Uterus (tissue), 4 donors: ENCODE data around the gene IFNG-AS1. TPM values are rescaled to one million over a fixed set of nuclear protein-coding genes. Genes with fewer than 3 reads are reported as not detected.

Source experiments
- DNase-seq, 2 donors: peaks; one replicate each; pipeline ENCODE4 v3.0.0-alpha.2; 2019 to 2020
- H3K27ac ChIP-seq, 2 donors: fragments of 200-600 bp; sonication (generic); 1 replicate in 1 of 2; 2 replicates in 1 of 2; pipeline ENCODE4 v1.5.1; 2016 to 2018
- H3K27me3 ChIP-seq, 2 donors: fragments of 200-600 bp; sonication (generic); one replicate each; pipeline ENCODE4 v1.5.1; 2018 to 2019; ENCODE audit warnings: control low read depth in 1 of 2
- H3K36me3 ChIP-seq, 2 donors: fragments of 200-600 bp; sonication (generic); one replicate each; pipeline ENCODE4 v1.5.1; 2019; ENCODE audit warnings: control low read depth in 1 of 2
- H3K4me1 ChIP-seq, 2 donors: fragments of 200-600 bp; sonication (generic); one replicate each; pipeline ENCODE4 v1.5.1; 2018 to 2019; ENCODE audit warnings: control low read depth in 1 of 2
- H3K4me3 ChIP-seq, 2 donors: fragments of 200-600 bp; sonication (generic); 1 replicate in 1 of 2; 2 replicates in 1 of 2; pipeline ENCODE4 v1.5.1; 2018 to 2019; ENCODE audit warnings: mild to moderate bottlenecking in 1 of 2
- H3K9me3 ChIP-seq, 2 donors: fragments of 200-600 bp; sonication (generic); one replicate each; pipeline ENCODE4 v1.5.1; 2019; ENCODE audit warnings: control low read depth in 1 of 2
- CTCF ChIP-seq, 4 experiments: fragments of 200-600 bp in 2 of 4; fragments of 450-650 bp in 2 of 4; sonication (generic) in 2 of 4; IDR thresholded peaks; one replicate each; pipeline ENCODE4 v1.5.1; 2016 to 2019; ENCODE audit warnings: antibody characterized with exemption in 4 of 4, mild to moderate bottlenecking in 2 of 4, moderate library complexity in 1 of 4
- POLR2A ChIP-seq, 2 donors: fragments of 450-650 bp; IDR thresholded peaks; one replicate each; pipeline ENCODE4 v1.6.1; 2016; ENCODE audit warnings: antibody characterized with exemption in 2 of 2, mild to moderate bottlenecking in 1 of 2, moderate library complexity in 1 of 2
- intact Hi-C: fragments of 100-400 bp; cut with DNase I; formaldehyde crosslinking; loops from one replicate; pipeline ENCODE4 v1.15.1; 2023; ENCODE audit warnings: low total_unique reads
- total RNA-seq, 4 donors: library from RNA; depleted of rRNA in 3 of 4; stranded (reverse); fragments of >200 nt in 3 of 4; gene quantifications; one replicate each; pipeline versions ENCODE4 v1.1.0 to v1.2.4, GENCODE V29; 2014 to 2023
- donor health status: DM: yes; HTN: yes; CAD: no.

Gene IFNG-AS1
- total RNA-seq, 4 donors from 2014 or later: not detected

DNA sequence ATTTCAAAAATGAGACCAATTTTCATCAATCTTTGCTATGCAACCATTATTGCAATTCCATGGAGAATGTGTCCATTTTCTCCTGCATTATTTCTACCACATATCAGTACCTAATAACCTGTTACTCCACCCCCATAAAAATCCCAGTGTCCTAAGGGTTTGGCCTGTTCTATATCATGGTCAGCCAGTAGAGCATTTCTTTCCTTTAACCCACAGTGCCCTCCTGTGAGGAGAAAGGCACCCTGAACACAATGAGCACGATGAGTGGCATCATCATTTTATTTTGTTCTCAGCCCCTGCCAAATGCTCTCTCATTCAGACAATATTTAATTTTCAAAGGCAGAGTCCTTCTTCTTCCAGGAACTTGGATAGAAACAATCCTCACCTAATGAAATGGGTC, 11.6 kb upstream of the IFNG-AS1 start:
- intact Hi-C loops: no loop called here
- TF ChIP-seq POLR2A (IDR thresholded peaks at IDR 0.05) (no peak), CTCF (IDR thresholded peaks at IDR 0.05) (no peak)

GRCh38 chr12:67980391-67980790, 8.9 kb upstream of the IFNG-AS1 start:
- no peak overlapping the region for H3K4me3 ChIP-seq
- no peaks in the 10 kb centered on the region for H3K36me3 ChIP-seq
- no peaks in the 10 kb centered on the region for H3K9me3 ChIP-seq
- no peaks in the 10 kb centered on the region for H3K4me1 ChIP-seq
- no peak for DNase-seq
- no peak for TF ChIP-seq POLR2A (IDR thresholded peaks at IDR 0.05)
- no peak overlapping the region for H3K27ac ChIP-seq
- intact Hi-C loops: no loop called here
- no peaks in the 10 kb centered on the region for H3K27me3 ChIP-seq

More for the DNA sequence above, 11.6 kb upstream of the IFNG-AS1 start:
- Histone ChIP-seq H3K9me3 (no peaks in the 10 kb centered on the region), H3K4me3 (no peak overlapping the region), H3K36me3 (no peaks in the 10 kb centered on the region), H3K4me1 (no peaks in the 10 kb centered on the region), H3K27me3 (no peaks in the 10 kb centered on the region), H3K27ac (no peak overlapping the region)
- DNase-seq: no peak

DNA sequence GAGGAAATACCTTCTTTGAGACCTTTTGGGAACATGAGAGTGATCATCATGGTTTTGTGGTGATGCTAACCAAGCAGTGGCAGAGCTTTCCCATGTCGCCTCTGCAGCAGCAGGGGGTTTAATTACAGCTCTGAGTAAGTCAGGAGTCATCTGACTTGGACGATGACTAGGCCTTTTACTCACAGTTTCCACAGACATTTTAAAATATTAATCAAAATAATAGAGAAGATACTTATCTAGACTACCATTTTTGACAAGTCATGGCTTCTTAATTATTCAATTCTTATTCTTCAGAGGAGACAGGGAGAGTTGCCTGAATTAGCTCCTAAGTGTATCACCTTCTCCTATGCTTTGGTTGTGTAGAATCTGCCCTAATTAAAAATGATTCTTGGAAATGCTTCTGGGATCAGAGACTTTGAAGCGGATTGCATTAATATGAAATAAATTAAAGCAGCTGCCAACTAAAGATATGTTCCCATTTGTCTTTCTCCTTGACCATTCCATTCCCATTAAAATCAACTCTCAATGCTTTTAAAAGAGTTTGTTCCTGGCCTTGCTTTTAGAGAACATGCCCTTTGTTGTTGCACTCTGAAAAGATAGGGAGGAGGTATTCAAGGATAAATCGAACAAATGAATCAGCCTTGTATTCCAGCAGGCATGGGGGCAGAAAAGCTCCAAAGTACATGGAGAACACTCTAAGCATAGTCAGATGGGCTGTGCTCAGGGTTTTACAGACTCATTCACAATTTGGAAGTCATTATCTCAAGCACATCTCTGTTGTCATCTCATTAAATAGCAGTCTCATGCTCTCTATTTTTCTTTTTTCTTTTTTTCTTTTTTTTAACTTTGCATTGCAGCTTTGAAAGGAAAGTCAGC, 7.7 kb upstream of the IFNG-AS1 start:
- no peak for DNase-seq
- H3K27ac ChIP-seq: no peak overlapping the region
- no peaks in the 10 kb centered on the region for H3K4me1 ChIP-seq
- no peaks in the 10 kb centered on the region for H3K27me3 ChIP-seq
- H3K4me3 ChIP-seq: no peak overlapping the region
- TF ChIP-seq CTCF (IDR thresholded peaks at IDR 0.05): no peak
- TF ChIP-seq POLR2A (IDR thresholded peaks at IDR 0.05): no peak
- no peaks in the 10 kb centered on the region for H3K9me3 ChIP-seq
- intact Hi-C loops: no loop called here
- H3K36me3 ChIP-seq: no peaks in the 10 kb centered on the region

- H3K4me1 ChIP-seq: no peaks in the 10 kb centered on the region
- TF ChIP-seq CTCF (IDR thresholded peaks at IDR 0.05): no peak
- TF ChIP-seq POLR2A (IDR thresholded peaks at IDR 0.05): no peak
- no peak for DNase-seq
- H3K4me3 ChIP-seq: no peak overlapping the region
- intact Hi-C loops: no loop called here
- H3K9me3 ChIP-seq: no peaks in the 10 kb centered on the region
- H3K27me3 ChIP-seq: no peaks in the 10 kb centered on the region
- H3K36me3 ChIP-seq: no peaks in the 10 kb centered on the region
- H3K27ac ChIP-seq: no peak overlapping the region
Observed at GRCh38 chr12:67982164-67982563, 7.1 kb upstream of the IFNG-AS1 start.

GRCh38 chr12:67986632-67987031, 2.6 kb upstream of the IFNG-AS1 start:
- TF ChIP-seq CTCF (IDR thresholded peaks at IDR 0.05): no peak
- TF ChIP-seq POLR2A (IDR thresholded peaks at IDR 0.05): no peak
- Histone ChIP-seq H3K27me3 (no peaks in the 10 kb centered on the region), H3K36me3 (no peaks in the 10 kb centered on the region), H3K27ac (no peak overlapping the region), H3K4me3 (no peak overlapping the region), H3K9me3 (no peaks in the 10 kb centered on the region), H3K4me1 (no peaks in the 10 kb centered on the region)
- intact Hi-C loops: no loop called here
- no peak for DNase-seq
